Bronchial epithelial cell (primary cell): ENCODE data around the gene MYH7. TPM values are rescaled to one million over a fixed set of nuclear protein-coding genes. Genes with fewer than 3 reads are reported as not detected.
"Not testable (repeated sequence)": the region's sequence is repeated elsewhere in the genome, so short reads cannot be mapped to it uniquely, and the experiment has no call there.

ENCODE experiments used
- DNase-seq: peaks from one replicate; pipeline ENCODE4 v3.0.0-alpha.2; 2010; ENCODE audit warnings: low read depth
- FAIRE-seq: peaks from 2 replicates; lab custom pipeline; 2011; peaks lifted over from hg19 to GRCh38; lab: Jason Lieb, UNC
- H3K27me3 ChIP-seq: 2 replicates; pipeline ENCODE4 v1.5.1; 2011; ENCODE audit warnings: low read length; ENCODE audit not compliant: control insufficient read depth, insufficient read depth
- H3K36me3 ChIP-seq: 2 replicates; pipeline ENCODE4 v1.5.1; 2011; ENCODE audit warnings: low read length; ENCODE audit not compliant: control insufficient read depth, insufficient read depth
- H3K4me3 ChIP-seq: 2 replicates; pipeline ENCODE4 v1.5.1; 2011; ENCODE audit warnings: mild to moderate bottlenecking, low read depth, low read length, control low read depth
- total RNA-seq: library from RNA; depleted of rRNA; stranded (reverse); fragments of >200 nt; gene quantifications from 2 replicates; pipeline ENCODE4 v1.2.1, GENCODE V29; 2014
- TF ChIP-seq, protein P1 (sequence below): IDR thresholded peaks from 2 replicates; pipeline ENCODE4 v1.5.1; 2011; ENCODE audit warnings: mild to moderate bottlenecking, moderate library complexity, low read length, control low read depth, inconsistent platforms; ENCODE audit not compliant: insufficient read depth, severe bottlenecking

Gene MYH7
- total RNA-seq, 1 donor from 2014 or later, result not detected

DNA sequence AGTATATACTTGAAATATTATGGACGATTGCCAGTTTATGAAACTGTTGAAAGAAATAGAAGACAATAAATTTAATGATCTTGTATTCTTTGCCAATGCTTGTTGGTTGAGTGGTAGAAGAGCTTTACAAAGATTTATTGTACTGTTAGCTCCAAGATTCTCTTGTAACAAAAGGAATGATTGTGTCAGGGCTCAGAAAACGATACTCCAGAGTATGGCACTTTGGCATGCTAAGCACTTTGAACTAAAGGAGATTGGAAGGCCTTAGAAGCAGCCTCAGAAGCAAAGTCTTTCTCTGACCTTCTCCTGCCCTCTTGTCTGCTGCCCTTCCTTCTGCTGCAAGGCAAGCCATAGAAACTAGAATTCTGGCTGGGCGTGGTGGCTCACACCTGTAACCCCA, 29.8 kb upstream of the MYH7 start:
- Histone ChIP-seq H3K4me3 (no peak overlapping the region), H3K27me3 (no peaks in the 10 kb centered on the region), H3K36me3 (no peaks in the 10 kb centered on the region)
- TF ChIP-seq, protein P1, sequence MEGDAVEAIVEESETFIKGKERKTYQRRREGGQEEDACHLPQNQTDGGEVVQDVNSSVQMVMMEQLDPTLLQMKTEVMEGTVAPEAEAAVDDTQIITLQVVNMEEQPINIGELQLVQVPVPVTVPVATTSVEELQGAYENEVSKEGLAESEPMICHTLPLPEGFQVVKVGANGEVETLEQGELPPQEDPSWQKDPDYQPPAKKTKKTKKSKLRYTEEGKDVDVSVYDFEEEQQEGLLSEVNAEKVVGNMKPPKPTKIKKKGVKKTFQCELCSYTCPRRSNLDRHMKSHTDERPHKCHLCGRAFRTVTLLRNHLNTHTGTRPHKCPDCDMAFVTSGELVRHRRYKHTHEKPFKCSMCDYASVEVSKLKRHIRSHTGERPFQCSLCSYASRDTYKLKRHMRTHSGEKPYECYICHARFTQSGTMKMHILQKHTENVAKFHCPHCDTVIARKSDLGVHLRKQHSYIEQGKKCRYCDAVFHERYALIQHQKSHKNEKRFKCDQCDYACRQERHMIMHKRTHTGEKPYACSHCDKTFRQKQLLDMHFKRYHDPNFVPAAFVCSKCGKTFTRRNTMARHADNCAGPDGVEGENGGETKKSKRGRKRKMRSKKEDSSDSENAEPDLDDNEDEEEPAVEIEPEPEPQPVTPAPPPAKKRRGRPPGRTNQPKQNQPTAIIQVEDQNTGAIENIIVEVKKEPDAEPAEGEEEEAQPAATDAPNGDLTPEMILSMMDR, result no peak
- FAIRE-seq (no peak), DNase-seq (no peak)

DNA sequence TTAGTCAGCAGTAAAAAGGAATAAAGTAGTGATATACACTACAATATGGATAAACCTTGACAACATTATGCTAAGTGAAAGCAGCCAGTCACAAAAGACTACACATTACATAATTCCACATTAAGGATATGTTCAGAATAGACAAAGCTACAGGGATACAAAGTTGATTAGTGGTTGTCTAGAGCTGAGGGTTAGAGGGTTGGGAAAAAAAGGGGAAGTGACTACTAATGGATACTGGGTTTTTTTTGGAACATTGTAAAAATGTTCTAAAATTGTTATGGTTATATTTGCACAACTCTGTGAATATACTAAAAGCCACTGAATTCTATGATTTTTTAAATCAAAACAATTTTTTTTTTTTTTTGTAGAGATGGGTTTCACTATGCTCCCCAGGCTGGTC, 29.2 kb upstream of the MYH7 start:
- TF ChIP-seq, protein P1, result no peak
- H3K27me3 ChIP-seq, result no peaks in the 10 kb centered on the region
- FAIRE-seq (no peak), DNase-seq (no peak)
- H3K4me3 ChIP-seq, result no peak overlapping the region
- H3K36me3 ChIP-seq, result no peaks in the 10 kb centered on the region

DNA sequence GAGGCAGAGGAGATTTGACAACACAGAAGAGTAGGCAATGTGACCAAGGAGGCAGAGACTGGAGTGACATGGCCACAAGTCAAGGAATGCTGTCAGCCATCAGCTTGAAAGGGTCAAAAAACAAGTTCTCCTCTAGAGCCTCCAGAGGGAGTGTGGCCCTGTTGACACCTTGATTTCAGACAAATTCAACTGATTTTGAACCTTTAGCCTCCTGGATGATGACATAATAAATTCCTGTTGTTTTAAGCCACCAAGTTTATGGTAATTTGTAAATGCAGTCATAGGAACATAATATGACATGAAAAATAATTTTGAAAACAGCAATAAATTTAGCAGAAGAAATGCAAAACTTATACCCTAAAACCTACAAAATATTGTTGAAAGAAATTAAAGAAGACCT, 25.5 kb upstream of the MYH7 start:
- Histone ChIP-seq H3K27me3 (no peaks in the 10 kb centered on the region), H3K36me3 (no peaks in the 10 kb centered on the region), H3K4me3 (no peak overlapping the region)
- FAIRE-seq (no peak), DNase-seq (no peak)
- TF ChIP-seq, protein P1, result no peak

DNA sequence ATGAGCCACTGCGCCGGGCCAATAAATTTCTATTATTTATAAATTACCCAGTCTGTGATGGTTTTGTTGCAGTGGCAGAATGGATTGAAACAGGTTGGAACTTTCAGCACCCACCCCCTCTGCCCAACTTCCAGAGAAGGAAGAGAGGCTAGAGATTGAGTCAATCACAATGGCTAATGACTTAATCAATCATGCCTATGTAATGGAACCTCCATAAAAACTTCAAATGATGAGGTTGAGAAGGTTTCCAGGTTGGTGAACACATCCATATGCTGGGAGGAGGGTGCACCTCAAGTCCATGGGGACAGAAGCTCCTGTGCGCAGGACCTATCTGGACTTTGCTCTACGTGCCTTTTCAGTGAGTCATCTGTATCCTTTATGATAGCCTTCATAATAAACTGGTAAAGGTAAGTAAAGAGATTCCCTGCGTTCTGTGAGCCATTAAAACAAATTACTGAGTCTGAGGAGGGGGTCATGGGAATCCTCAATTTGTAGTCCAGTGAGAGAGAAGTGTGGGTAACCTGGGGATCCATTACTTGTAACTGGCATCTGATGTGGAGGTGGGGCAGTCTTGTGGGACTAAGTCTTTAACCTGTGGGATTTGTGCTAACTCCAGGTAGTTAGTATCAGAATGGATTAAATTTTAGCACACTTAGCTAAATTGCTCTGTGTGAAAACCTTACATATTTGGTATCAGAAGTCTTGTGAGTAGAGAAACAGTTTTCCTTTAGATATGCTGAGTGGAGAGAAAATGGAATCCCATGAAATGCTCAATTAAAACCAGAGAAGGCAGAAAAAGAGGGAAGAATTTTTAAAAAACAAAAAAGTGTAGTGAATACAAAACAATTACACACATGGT, 22.4 kb upstream of the MYH7 start:
- H3K4me3 ChIP-seq, result no peak overlapping the region
- TF ChIP-seq, protein P1, result no peak
- no peaks in the 10 kb centered on the region for H3K36me3 ChIP-seq
- no peaks in the 10 kb centered on the region for H3K27me3 ChIP-seq
- DNase-seq (no peak), FAIRE-seq (no peak)

DNA sequence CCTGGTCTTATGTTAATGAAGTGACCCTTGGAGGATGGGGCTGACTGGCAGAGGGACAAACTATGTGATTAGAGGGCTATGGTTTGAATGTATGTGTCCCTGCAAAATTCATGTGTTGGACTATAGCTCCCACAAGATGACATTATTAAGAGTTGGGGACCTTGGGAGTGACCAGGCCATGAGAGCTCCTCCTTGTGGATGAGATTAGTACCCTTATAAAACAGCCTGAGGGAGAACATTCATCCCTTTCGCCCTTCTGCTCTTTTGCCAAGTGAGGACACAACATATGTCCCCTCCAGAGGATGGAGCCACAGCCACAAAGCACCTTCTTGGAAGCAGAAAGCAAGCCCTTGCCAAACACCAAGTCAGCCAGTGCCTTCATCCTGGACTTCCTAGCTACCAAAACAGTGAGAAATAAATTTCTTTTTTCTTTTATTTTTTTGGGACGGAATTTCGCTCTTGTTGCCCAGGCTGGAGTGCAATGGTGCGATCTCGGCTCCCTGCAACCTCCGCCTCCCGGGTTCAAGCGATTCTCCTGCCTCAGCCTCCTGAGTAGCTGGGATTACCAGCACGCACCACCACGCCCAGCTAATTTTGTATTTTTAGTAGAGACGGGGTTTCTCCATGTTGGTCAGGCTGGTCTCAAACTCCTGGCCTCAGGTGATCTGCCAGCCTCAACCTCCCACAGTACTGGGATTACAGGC, 21.6 kb upstream of the MYH7 start:
- not testable (repeated sequence) for H3K27me3 ChIP-seq, FAIRE-seq, H3K4me3 ChIP-seq, DNase-seq, H3K36me3 ChIP-seq
- TF ChIP-seq, protein P1, result peak; percentile 33
